EH (cell line): ENCODE measurements around the gene UCHL3.
"Not testable (repeated sequence)": the region's sequence is repeated elsewhere in the genome, so short reads cannot be mapped to it uniquely, and the experiment has no call there.

Experiments used
- DNase-seq: peaks from one replicate; pipeline ENCODE4 v3.0.0-alpha.2; 2015; ENCODE audit warnings: low read depth

UCHL3 gene

GRCh38 chr13:75549262-75550158, at the start of gene UCHL3:
TSS of gene UCHL3 (plus strand) at chr13:75549791. CDS start at chr13:75549821, 30 bp downstream.
- DNase-seq = peak; percentile 93

GRCh38 chr13:75505327-75505726, 44.3 kb upstream of the UCHL3 start:
- no peak for DNase-seq

- DNase-seq = no peak
Observed at GRCh38 chr13:75506018-75506417, 43.6 kb upstream of the UCHL3 start.

GRCh38 chr13:75507027-75508001, 42.3 kb upstream of the UCHL3 start:
- no peak for DNase-seq

- no peak for DNase-seq
Observed at GRCh38 chr13:75508002-75508548, 41.5 kb upstream of the UCHL3 start.

- no peak for DNase-seq
Observed at GRCh38 chr13:75511051-75511625, 38.5 kb upstream of the UCHL3 start.

- no peak for DNase-seq
Observed at GRCh38 chr13:75512253-75512652, 37.3 kb upstream of the UCHL3 start.

- no peak for DNase-seq
Observed at GRCh38 chr13:75513271-75513670, 36.3 kb upstream of the UCHL3 start.

GRCh38 chr13:75514080-75514995, 35.3 kb upstream of the UCHL3 start:
- peak; percentile 69 for DNase-seq

- DNase-seq = no peak
Observed at GRCh38 chr13:75518439-75519088, 31.0 kb upstream of the UCHL3 start.

- DNase-seq = no peak
Observed at GRCh38 chr13:75521956-75522355, 27.6 kb upstream of the UCHL3 start.

- no peak for DNase-seq
Observed at GRCh38 chr13:75530549-75530961, 19.0 kb upstream of the UCHL3 start.

GRCh38 chr13:75533861-75534260, 15.7 kb upstream of the UCHL3 start:
- no peak for DNase-seq

GRCh38 chr13:75537401-75538365, 11.9 kb upstream of the UCHL3 start, which contains the start of gene COMMD6:
TSS of gene COMMD6 (minus strand) at chr13:75537841. CDS start at chr13:75537805, 36 bp downstream.
- DNase-seq = peak; percentile 95

GRCh38 chr13:75541287-75541686, 8.3 kb upstream of the UCHL3 start:
- peak; percentile 49 for DNase-seq

GRCh38 chr13:75541961-75542360, 7.6 kb upstream of the UCHL3 start:
- no peak for DNase-seq

GRCh38 chr13:75544681-75545330, 4.8 kb upstream of the UCHL3 start:
- peak; percentile 89 for DNase-seq

GRCh38 chr13:75545386-75545785, 4.2 kb upstream of the UCHL3 start:
- not testable (repeated sequence) for DNase-seq
